ENCODE measurements around the gene NEUROD2. TPM values are rescaled to one million over a fixed set of nuclear protein-coding genes. Genes with fewer than 3 reads are reported as not detected.

The NEUROD2 gene
- total RNA-seq, 4 donors from 2014 or later, result not detected

DNA sequence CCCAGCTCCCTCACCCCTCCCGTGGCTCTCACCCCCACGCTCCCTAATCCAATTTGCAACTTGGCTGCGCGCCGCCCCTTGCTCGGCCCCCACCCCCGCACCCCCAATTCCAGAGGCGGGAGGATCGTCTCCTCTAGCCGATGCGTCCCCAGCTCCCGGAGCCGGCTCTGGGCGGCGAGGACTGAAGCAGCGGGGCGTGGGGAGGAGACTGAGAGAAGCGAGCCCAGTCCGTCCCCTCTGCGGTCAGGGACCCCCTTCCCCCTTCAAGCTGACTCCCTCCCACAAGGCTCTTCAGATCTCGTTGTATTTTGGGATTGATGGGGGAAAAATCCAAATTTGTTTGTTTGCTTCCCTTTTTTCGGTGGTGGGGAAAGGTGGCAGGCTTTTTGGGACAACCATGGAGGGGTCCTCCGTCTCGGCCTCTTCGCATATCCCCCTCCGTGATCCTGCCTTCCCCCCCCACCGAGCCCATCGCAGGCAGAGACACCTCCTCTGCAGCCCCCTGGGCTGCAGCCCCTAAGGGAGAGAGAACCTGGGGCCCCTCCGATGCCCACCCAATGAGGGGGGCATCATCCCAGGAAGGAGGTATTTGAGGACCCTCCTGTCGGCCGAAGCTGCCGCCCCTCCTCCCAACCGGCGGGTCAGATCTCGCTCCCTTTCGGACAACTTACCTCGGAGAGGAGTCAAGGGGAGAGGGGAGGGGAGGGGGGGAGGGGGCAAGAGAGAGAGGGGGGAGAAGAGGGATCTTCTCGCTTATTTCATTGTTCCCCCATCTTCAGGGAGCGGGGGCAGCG lies 466 bp downstream of the NEUROD2 start:
- Histone ChIP-seq H3K27ac (no peak overlapping the region), H3K4me3 (replicated peaks in 1 of 3) (no peak overlapping the region), H3K27me3 (peaks cover 52% of the 10 kb centered on the region), H3K9me3 (no peaks in the 10 kb centered on the region), H3K4me1 (peaks cover 16 to 28% of the 10 kb centered on the region in 2 donors), H3K36me3 (no peaks in the 10 kb centered on the region)
- TF ChIP-seq, protein P1, sequence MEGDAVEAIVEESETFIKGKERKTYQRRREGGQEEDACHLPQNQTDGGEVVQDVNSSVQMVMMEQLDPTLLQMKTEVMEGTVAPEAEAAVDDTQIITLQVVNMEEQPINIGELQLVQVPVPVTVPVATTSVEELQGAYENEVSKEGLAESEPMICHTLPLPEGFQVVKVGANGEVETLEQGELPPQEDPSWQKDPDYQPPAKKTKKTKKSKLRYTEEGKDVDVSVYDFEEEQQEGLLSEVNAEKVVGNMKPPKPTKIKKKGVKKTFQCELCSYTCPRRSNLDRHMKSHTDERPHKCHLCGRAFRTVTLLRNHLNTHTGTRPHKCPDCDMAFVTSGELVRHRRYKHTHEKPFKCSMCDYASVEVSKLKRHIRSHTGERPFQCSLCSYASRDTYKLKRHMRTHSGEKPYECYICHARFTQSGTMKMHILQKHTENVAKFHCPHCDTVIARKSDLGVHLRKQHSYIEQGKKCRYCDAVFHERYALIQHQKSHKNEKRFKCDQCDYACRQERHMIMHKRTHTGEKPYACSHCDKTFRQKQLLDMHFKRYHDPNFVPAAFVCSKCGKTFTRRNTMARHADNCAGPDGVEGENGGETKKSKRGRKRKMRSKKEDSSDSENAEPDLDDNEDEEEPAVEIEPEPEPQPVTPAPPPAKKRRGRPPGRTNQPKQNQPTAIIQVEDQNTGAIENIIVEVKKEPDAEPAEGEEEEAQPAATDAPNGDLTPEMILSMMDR (IDR thresholded peaks at IDR 0.05), result no peak
- TF ChIP-seq POLR2A (IDR thresholded peaks at IDR 0.05), result no peak
- DNase-seq, result no peak
- intact Hi-C loops (cut with DNase I), result no loop called here
- 1% methylated on average over 17 to 25 of the region's 40 CpGs for WGBS, 2 donors

DNA sequence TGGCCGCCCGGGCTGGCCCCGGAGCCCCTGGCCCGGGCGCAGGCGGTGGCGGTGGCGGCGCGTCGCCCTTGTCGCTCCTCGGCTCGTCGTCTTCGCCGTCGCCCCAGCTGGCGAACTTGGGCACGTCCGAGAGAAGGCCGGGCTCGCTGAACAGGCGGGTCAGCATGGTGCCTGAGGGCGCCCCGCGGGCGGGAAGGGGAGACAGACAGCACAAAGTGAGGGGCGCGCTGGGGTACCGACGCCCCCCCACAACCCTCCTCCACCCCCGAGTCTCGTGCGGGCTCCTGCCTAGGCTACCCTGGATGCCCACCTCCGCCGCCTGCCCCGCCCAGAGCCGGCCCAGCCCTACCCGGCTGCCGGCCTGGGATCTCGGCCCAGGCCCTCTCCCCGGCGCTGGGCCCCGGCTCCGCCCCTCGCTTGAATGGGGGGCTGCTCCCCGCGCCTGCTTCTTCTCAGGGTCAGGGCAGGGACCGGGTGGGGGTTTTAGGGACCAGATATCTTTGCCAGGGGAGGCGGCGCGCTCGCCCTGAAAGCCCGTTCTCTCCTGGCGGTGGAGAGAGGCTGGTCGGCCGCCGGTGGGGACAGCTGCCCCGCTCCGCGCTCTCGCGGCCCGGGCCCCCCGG lies 1.2 kb downstream of the NEUROD2 start:
- Histone ChIP-seq H3K9me3 (no peaks in the 10 kb centered on the region), H3K27me3 (peaks cover 53% of the 10 kb centered on the region), H3K4me1 (peaks cover 16 to 28% of the 10 kb centered on the region in 2 donors), H3K4me3 (replicated peaks in 1 of 3) (no peak overlapping the region), H3K36me3 (no peaks in the 10 kb centered on the region), H3K27ac (no peak overlapping the region)
- no peak for DNase-seq
- intact Hi-C loops (cut with DNase I), result no loop called here
- TF ChIP-seq POLR2A (IDR thresholded peaks at IDR 0.05), result no peak
- TF ChIP-seq, protein P1 (IDR thresholded peaks at IDR 0.05), result no peak
- WGBS, 2 donors, result 0 to 3% methylated on average over 10 to 15 of the region's 66 CpGs

DNA sequence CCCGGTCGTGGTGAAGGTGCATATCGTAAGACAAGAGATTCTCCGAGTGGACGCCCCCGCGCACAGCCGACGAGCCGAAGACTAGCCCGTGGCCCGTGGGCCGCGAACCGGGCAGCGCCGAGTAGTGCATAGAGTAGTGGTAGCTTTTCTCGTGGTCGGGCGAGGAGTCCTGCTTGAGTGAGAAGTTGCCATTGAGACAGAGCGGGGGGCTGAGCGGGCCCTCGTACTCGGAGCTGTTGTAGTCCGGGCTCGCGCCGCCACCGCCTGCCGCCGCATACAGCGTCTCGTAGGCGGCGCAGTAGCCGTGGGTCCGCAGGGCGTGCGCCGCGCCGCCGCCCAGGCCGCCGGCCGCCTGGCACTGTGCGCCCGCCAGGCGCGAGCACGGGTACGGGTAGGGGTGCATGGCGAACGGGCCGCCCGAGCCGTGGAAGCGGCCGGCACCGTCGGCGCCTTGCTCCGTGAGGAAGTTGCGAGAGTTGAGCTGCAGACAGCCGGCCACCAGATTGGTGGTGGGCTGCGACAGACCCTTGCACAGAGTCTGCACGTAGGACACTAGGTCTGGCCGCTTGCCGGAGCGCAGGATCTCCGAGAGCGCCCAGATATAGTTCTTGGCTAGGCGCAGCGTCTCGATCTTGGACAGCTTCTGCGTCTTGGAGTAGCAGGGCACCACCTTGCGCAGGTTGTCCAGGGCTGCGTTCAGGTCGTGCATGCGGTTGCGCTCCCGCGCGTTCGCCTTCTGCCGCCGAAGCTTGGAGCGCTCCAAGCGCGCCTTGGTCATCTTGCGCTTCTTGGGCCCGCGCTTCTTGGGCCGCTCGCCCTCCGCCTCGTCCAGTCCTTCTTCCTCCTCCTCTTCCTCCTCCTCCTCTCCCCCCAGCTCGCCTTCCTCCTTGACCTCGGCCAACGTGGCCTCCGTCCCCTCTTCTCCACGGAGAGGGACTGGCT lies 2.0 kb downstream of the NEUROD2 start:
- H3K36me3 ChIP-seq, result no peaks in the 10 kb centered on the region
- no peak overlapping the region for H3K4me3 ChIP-seq (replicated peaks in 1 of 3)
- 1 to 4% methylated on average over 34 to 36 of the region's 102 CpGs for WGBS, 2 donors
- TF ChIP-seq, protein P1 (IDR thresholded peaks at IDR 0.05), result no peak
- TF ChIP-seq POLR2A (IDR thresholded peaks at IDR 0.05), result no peak
- DNase-seq, result no peak
- peaks cover 56% of the 10 kb centered on the region for H3K27me3 ChIP-seq
- peaks cover 16 to 28% of the 10 kb centered on the region in 2 donors for H3K4me1 ChIP-seq
- H3K27ac ChIP-seq, result no peak overlapping the region
- intact Hi-C loops (cut with DNase I), result no loop called here
- H3K9me3 ChIP-seq, result no peaks in the 10 kb centered on the region

DNA sequence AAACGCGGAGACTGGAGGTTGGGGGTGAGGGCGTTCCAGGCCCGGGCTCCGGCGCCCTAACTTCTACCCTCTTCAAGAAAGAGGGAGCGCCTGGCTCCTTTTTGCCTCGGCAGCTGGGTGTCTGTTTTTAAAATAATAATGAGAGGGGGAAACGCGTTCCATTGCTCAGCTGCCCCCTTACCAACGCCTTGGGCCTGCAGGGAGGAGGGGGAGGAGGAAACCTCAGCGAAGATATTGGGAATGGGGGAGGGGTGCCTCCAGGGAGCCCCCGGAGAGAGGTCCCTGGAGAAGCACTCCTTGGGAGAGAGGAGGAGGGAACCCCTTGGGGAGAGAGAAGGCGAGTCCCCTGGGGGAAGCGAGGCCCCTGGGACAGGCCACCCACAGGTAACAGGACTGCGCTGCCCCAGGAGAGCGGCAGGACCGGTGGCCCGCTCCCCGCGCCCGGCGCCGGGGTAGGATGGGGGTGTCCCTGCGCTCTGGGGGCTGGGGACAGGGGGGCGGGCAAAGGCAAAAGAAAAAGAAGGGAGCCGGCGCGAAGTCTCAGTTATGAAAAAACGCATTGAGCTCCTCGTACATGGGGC lies 2.7 kb downstream of the NEUROD2 start:
- Histone ChIP-seq H3K9me3 (no peaks in the 10 kb centered on the region), H3K4me1 (peaks cover 16 to 28% of the 10 kb centered on the region in 2 donors), H3K36me3 (no peaks in the 10 kb centered on the region), H3K27me3 (peaks cover 64% of the 10 kb centered on the region), H3K4me3 (replicated peaks in 1 of 3) (no peak overlapping the region), H3K27ac (no peak overlapping the region)
- intact Hi-C loops (cut with DNase I), result no loop called here
- DNase-seq, result no peak
- no peak for TF ChIP-seq POLR2A (IDR thresholded peaks at IDR 0.05)
- TF ChIP-seq, protein P1 (IDR thresholded peaks at IDR 0.05), result no peak
- WGBS, 2 donors, result 4 to 6% methylated on average over 29 to 31 of the region's 31 CpGs

All from thyroid gland (tissue), 4 donors.